Esophagus (tissue), 2 donors: ENCODE results near the gene ESPNL. TPM values are rescaled to one million over a fixed set of nuclear protein-coding genes. Genes with fewer than 3 reads are reported as not detected.

ENCODE experiments used
- H3K27ac ChIP-seq, 2 donors: one replicate each; pipeline ENCODE4 v1.5.1; 2013; ENCODE audit warnings: low read depth in 2 of 2, mild to moderate bottlenecking in 2 of 2, inconsistent platforms in 1 of 2, low read length in 1 of 2, moderate library complexity in 1 of 2
- H3K27me3 ChIP-seq, 2 donors: one replicate each; pipeline ENCODE4 v1.6.1; 2013; ENCODE audit warnings: low read length in 2 of 2, control low read depth in 1 of 2, mild to moderate bottlenecking in 1 of 2; ENCODE audit not compliant: insufficient read depth in 2 of 2, control insufficient read depth in 1 of 2
- H3K36me3 ChIP-seq, 2 donors: one replicate each; pipeline ENCODE4 v1.6.1; 2013; ENCODE audit warnings: low read length in 1 of 2; ENCODE audit not compliant: control insufficient read depth in 2 of 2, insufficient read depth in 2 of 2
- H3K4me1 ChIP-seq, 2 donors: one replicate each; pipeline ENCODE4 v1.6.1; 2013; ENCODE audit warnings: low read length in 1 of 2; ENCODE audit not compliant: control insufficient read depth in 2 of 2, insufficient read depth in 2 of 2
- H3K4me3 ChIP-seq, 2 donors: one replicate each; pipeline ENCODE4 v1.5.1; 2013; ENCODE audit warnings: low read length in 2 of 2, mild to moderate bottlenecking in 2 of 2, low read depth in 1 of 2, moderate library complexity in 1 of 2
- H3K9me3 ChIP-seq, 2 donors: one replicate each; pipeline ENCODE4 v1.6.1; 2013; ENCODE audit warnings: mild to moderate bottlenecking in 2 of 2, low read depth in 1 of 2, low read length in 1 of 2, moderate library complexity in 1 of 2; ENCODE audit not compliant: control insufficient read depth in 2 of 2, insufficient read depth in 1 of 2
- WGBS, 2 donors: extraction: QIAGEN DNeasy Blood & Tissue Kit; methylation state at CpG; one replicate each; pipeline ENCODE4 v1.1.7; 2013; 5-methylcytosine and 5-hydroxymethylcytosine counted together
- polyA plus RNA-seq, 2 donors: library from polyadenylated mRNA; stranded (reverse); fragments of 200-250 nt; gene quantifications; one replicate each; pipeline ENCODE4 v1.2.3, GENCODE V29; 2013
- donor health status: healthy with polysubstance abuse.
- donor health status: Bipolar disorder and iron deficiency.

ESPNL gene
- polyA plus RNA-seq, 2 donors, result 0.09 to 0.12 TPM

DNA sequence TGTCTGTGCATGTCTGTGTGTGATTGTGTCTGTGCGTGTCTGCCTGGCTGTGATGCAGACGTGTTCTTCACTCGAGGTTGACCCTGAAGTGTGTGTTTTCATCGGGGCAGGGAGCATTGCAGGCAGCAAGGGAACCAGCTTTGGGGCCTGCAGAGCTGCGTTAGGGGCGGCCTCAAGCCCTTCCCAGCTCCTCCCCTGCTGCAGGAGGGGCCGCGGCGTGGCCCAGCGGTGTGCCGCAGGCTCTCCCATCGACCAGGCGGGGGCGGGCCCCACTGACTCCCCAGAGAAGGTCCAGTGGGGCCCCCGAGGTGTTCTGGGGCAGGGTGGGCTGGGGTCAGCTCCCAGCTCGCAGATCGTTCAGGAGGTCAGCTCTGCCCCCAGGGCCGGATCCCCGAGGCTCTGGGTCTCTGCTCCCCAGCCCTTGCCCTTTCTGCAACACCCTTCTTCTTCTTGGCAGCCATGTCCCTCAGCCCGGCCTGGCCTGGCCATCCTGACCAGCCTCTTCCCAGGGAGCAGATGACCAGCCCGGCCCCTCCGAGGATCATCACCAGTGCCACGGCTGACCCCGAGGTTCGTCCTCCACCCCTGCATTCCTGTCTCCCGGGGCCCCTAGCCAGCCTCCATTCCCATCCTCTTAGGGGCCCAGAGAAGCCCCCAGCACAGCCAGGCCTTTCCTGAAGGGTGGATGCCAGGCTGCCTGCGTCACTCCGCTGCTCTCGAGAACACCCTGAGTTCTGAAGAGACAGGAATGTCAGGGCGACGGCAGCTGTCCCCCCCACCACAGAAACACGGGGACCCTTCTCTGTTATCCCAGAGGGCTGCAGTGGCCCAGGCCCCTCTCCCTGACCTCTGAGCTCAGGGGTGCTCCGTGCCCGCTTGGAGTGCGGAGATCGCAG, 27.3 kb downstream of the ESPNL start:
- no peak overlapping the region for H3K27ac ChIP-seq
- no peaks in the 10 kb centered on the region for H3K9me3 ChIP-seq
- peaks cover 0 to 7% of the 10 kb centered on the region in 2 donors for H3K4me1 ChIP-seq
- H3K4me3 ChIP-seq, result no peak overlapping the region
- WGBS, 2 donors, result 48 to 50% methylated on average over 33 to 36 of the region's 36 CpGs
- no peaks in the 10 kb centered on the region for H3K27me3 ChIP-seq
- H3K36me3 ChIP-seq, result no peaks in the 10 kb centered on the region

GRCh38 chr2:238128061-238128440, 27.9 kb downstream of the ESPNL start:
- 86% methylated on average over 22 of the region's 22 CpGs for WGBS, 2 donors
- Histone ChIP-seq H3K9me3 (no peaks in the 10 kb centered on the region), H3K36me3 (no peaks in the 10 kb centered on the region), H3K4me1 (peaks cover 0 to 7% of the 10 kb centered on the region in 2 donors), H3K4me3 (no peak overlapping the region), H3K27ac (no peak overlapping the region), H3K27me3 (no peaks in the 10 kb centered on the region)

- H3K4me3 ChIP-seq, result no peak overlapping the region
- H3K36me3 ChIP-seq, result no peaks in the 10 kb centered on the region
- no peaks in the 10 kb centered on the region for H3K9me3 ChIP-seq
- H3K27me3 ChIP-seq, result no peaks in the 10 kb centered on the region
- 70% methylated on average over 30 of the region's 30 CpGs for WGBS, 2 donors
- H3K4me1 ChIP-seq, result peaks cover 0 to 7% of the 10 kb centered on the region in 2 donors
- H3K27ac ChIP-seq, result no peak overlapping the region
These were observed 28.4 kb downstream of the ESPNL start for GRCh38 chr2:238128534-238129001.

DNA sequence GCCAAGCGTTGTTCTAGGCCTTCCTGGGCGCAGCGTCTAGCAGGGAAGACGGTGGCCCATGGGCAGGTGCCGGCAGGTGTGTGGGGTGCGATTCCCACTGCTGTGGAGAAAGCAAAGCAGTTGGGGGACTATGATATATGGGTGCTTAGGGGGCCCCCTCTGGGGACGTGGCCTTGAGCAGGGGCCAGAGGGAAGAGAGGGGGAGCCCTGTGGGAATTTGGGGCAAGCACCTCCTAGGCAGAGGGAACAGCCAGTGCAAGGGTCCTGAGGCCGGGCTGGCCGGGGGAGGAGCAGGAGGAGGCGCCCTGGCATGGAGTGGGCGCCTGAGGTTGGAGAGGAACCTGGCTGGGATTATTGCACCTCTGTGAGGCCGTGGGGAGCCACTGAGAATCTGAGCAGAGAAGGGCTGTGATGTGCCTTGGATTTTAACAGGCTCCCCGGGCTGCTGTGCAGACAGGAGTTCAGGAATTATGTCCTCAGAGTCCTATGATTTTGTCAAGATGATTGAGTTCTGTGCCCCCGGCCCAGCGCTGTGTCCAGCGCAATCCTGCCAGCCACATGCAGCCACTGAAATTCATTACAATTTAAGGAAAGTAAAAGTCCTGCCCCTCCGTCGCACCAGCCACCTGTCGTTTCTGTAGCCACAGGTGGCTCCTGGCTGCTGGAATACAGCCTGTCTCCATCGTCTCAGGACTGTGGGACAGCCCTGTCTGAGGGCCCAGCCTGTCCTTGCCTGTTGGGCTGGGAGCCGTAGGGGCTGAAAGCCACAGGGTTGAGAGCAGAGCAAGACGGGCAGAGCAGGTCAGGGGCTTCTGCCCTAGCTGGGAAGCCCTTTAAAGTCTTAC, 29.2 kb downstream of the ESPNL start:
- Histone ChIP-seq H3K4me3 (no peak overlapping the region), H3K36me3 (no peaks in the 10 kb centered on the region), H3K9me3 (no peaks in the 10 kb centered on the region), H3K27me3 (no peaks in the 10 kb centered on the region), H3K27ac (no peak overlapping the region), H3K4me1 (peaks cover 0 to 6% of the 10 kb centered on the region in 2 donors)
- WGBS, 2 donors, result 85 to 87% methylated on average over 22 of the region's 22 CpGs

DNA sequence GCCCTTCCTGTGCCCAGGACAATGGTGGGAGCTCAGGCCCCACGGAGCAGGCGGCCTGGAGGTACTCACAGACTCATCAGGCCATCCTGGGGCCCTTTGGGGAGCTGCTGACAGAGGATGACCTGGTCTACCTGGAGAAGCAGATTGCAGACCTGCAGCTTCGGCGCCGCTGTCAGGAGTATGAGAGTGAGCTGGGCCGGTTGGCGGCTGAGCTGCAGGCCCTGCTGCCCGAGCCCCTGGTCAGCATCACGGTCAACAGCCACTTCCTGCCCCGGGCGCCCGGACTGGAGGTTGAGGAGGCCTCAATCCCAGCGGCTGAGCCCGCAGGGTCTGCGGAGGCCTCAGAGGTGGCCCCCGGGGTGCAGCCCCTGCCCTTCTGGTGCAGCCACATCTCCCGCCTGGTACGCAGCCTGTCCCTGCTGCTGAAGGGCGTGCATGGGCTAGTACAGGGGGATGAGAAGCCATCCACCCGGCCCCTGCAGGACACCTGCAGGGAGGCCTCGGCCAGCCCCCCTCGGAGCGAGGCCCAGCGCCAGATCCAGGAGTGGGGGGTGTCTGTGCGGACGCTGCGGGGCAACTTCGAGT, 30.1 kb downstream of the ESPNL start:
- Histone ChIP-seq H3K36me3 (no peaks in the 10 kb centered on the region), H3K27ac (no peak overlapping the region), H3K9me3 (no peaks in the 10 kb centered on the region), H3K4me3 (no peak overlapping the region), H3K27me3 (no peaks in the 10 kb centered on the region), H3K4me1 (peaks cover 0 to 6% of the 10 kb centered on the region in 2 donors)
- WGBS, 2 donors, result 86 to 94% methylated on average over 28 of the region's 28 CpGs

GRCh38 chr2:238130696-238131628, 30.8 kb downstream of the ESPNL start:
- Histone ChIP-seq H3K4me1 (peaks cover 0 to 6% of the 10 kb centered on the region in 2 donors), H3K27me3 (no peaks in the 10 kb centered on the region), H3K27ac (no peak overlapping the region), H3K36me3 (no peaks in the 10 kb centered on the region), H3K9me3 (no peaks in the 10 kb centered on the region), H3K4me3 (no peak overlapping the region)
- 91% methylated on average over 65 to 68 of the region's 68 CpGs for WGBS, 2 donors

- 88 to 91% methylated on average over 13 to 14 of the region's 14 CpGs for WGBS, 2 donors
- H3K27ac ChIP-seq, result no peak overlapping the region
These were observed 31.8 kb downstream of the ESPNL start for GRCh38 chr2:238131761-238132462.

DNA sequence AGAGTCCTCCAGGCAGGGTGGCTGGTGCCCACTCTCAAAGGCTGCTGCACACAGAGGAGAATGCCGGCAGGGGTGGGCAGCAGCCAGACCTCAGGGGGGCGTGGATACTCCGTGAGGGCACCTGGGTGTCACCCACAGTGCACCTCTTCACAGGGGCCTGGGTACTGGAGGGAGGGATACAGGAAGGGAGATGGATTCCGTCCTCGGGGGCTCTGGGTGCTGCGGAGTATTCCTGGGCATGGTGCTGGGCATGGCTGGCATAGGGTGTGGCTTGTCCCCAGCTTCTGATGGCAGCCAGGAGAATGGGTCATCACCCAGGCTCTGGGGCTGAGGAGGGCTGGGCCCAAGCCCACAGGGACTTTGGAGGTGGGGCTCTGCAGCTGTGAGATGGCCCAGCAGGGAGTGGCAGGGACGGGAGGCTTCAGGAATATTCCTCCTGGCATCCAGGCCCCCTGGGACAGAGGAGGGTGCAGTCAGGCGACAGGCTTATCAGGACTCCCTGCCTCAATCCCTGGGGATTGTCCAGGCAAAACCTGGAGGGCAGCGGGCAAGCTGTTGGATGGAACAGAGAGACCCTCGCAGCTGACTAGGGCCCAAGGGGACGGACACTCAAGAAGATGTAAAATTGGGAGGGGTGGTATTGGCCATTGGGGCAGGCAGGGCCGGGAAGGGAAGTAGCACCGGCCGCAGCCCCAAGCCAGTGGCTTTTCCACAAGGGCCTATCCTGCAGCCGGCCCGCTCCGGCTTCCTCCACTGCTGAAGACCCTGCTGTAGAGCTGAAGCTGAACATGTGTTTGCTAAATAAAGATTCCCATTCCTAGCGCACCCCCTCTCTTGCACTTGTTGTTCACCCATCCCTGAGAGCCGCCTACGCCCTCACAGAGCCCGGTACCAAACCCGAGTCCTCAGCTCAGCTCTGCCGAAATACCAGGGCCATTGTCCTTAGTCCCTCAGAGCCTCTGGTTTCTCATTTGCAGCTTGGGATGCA, 32.6 kb downstream of the ESPNL start:
- Histone ChIP-seq H3K36me3 (no peaks in the 10 kb centered on the region), H3K9me3 (no peaks in the 10 kb centered on the region), H3K4me1 (peaks cover 0 to 6% of the 10 kb centered on the region in 2 donors), H3K4me3 (no peak overlapping the region), H3K27ac (no peak overlapping the region), H3K27me3 (no peaks in the 10 kb centered on the region)
- WGBS, 2 donors, result 89% methylated on average over 23 of the region's 23 CpGs

More at GRCh38 chr2:238131761-238132462, 31.8 kb downstream of the ESPNL start:
- Histone ChIP-seq H3K9me3 (no peaks in the 10 kb centered on the region), H3K4me3 (no peak overlapping the region), H3K27me3 (no peaks in the 10 kb centered on the region), H3K36me3 (no peaks in the 10 kb centered on the region), H3K4me1 (peaks cover 0 to 6% of the 10 kb centered on the region in 2 donors)
